ENCODE data around the gene CD8B2.

DNA sequence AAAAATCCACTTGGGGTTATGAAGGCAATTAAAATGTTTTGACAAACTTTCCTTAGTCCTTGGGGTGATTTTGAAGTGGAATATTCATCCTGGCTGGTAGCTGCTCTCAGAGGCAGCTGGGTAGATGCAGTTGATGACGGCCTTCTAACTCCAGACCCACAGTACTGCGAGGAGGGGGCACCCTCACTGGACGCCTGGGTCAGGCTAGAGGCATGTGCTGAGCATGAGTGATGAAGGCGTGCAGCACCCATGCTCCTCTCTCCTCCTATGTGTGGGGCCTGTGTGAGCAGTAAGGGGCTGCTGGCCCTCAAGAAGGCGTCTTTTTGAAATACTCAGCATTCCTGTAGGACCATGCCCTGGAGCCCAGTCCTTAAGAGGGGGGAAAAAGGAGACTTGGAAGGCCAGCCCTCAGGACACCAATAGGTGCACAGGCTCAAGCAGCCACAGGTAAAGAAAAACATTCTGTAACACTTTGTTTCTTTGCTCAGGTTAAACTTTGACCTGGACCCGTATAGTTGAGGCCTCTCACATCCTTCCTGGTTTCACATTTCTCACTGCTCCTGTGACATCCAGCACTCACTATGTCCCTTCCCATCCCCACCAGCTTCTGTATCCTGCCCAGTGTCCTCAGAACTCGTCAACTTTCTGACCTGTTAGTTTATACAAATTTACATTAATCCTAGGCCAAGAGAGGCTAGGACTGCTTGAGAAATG is 64.4 kb downstream of the CD8B2 start:
- TF ChIP-seq, protein P1, sequence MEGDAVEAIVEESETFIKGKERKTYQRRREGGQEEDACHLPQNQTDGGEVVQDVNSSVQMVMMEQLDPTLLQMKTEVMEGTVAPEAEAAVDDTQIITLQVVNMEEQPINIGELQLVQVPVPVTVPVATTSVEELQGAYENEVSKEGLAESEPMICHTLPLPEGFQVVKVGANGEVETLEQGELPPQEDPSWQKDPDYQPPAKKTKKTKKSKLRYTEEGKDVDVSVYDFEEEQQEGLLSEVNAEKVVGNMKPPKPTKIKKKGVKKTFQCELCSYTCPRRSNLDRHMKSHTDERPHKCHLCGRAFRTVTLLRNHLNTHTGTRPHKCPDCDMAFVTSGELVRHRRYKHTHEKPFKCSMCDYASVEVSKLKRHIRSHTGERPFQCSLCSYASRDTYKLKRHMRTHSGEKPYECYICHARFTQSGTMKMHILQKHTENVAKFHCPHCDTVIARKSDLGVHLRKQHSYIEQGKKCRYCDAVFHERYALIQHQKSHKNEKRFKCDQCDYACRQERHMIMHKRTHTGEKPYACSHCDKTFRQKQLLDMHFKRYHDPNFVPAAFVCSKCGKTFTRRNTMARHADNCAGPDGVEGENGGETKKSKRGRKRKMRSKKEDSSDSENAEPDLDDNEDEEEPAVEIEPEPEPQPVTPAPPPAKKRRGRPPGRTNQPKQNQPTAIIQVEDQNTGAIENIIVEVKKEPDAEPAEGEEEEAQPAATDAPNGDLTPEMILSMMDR (IDR thresholded peaks at IDR 0.05) = no peak
- no peak for TF ChIP-seq EZH2 (IDR thresholded peaks at IDR 0.05; ENCODE audit: borderline replicate concordance, insufficient read depth, low read depth, low read length, poor library complexity, severe bottlenecking)
